Lung (tissue), 12 donors: ENCODE measurements around the gene VLDLR. TPM values are rescaled to one million over a fixed set of nuclear protein-coding genes. Genes with fewer than 3 reads are reported as not detected.
A peak's percentile ranks its signal among the peaks of the same experiment; 100 is the strongest.

ENCODE experiments used
- ATAC-seq: fragments of 200-7000 bp; cut with Tn5 transposase; one replicate; pipeline ENCODE4 v1.9.1; 2020; ENCODE audit warnings: moderate number of reproducible peaks; ENCODE audit not compliant: insufficient read depth, low FRiP score
- DNase-seq, 3 donors: peaks; one replicate each; pipeline ENCODE4 v3.0.0-alpha.2; 2013 to 2017
- H3K27ac ChIP-seq, 2 donors: one replicate each; pipeline ENCODE4 v1.5.1; 2013; ENCODE audit warnings: mild to moderate bottlenecking in 2 of 2, moderate library complexity in 2 of 2, control low read depth in 1 of 2, inconsistent platforms in 1 of 2, low read depth in 1 of 2, low read length in 1 of 2
- H3K27me3 ChIP-seq, 3 donors: one replicate each; pipeline ENCODE4 v1.5.1; 2013; ENCODE audit warnings: low read length in 2 of 3; ENCODE audit not compliant: control insufficient read depth in 3 of 3, insufficient read depth in 3 of 3
- H3K36me3 ChIP-seq, 4 donors: one replicate each; pipeline ENCODE4 v1.5.1; 2013; ENCODE audit warnings: low read length in 4 of 4, mild to moderate bottlenecking in 1 of 4, moderate library complexity in 1 of 4; ENCODE audit not compliant: control insufficient read depth in 4 of 4, insufficient read depth in 4 of 4
- H3K4me1 ChIP-seq, 5 donors: one replicate each; pipeline ENCODE4 v1.5.1; 2013; ENCODE audit warnings: low read length in 5 of 5, mild to moderate bottlenecking in 2 of 5, moderate library complexity in 1 of 5; ENCODE audit not compliant: control insufficient read depth in 5 of 5, insufficient read depth in 5 of 5
- H3K4me3 ChIP-seq: one replicate; pipeline ENCODE4 v1.5.1; 2013; ENCODE audit warnings: mild to moderate bottlenecking, control low read depth, moderate library complexity
- H3K9ac ChIP-seq, 2 donors: one replicate each; pipeline ENCODE4 v1.5.1; 2013; ENCODE audit warnings: low read length in 2 of 2, control low read depth in 1 of 2; ENCODE audit not compliant: insufficient read depth in 1 of 2
- H3K9me3 ChIP-seq, 4 donors: one replicate each; pipeline ENCODE4 v1.5.1; 2013; ENCODE audit warnings: low read length in 3 of 4, mild to moderate bottlenecking in 1 of 4, moderate library complexity in 1 of 4; ENCODE audit not compliant: control insufficient read depth in 4 of 4, insufficient read depth in 3 of 4
- WGBS, 2 donors: extraction: QIAGEN DNeasy Blood & Tissue Kit; methylation state at CpG; one replicate each; pipeline ENCODE4 v1.1.7; 2013; 5-methylcytosine and 5-hydroxymethylcytosine counted together
- polyA plus RNA-seq, 2 donors: library from polyadenylated mRNA; stranded (reverse); fragments of 200-250 nt; gene quantifications; one replicate each; pipeline ENCODE4 v1.2.1, GENCODE V29; 2013
- total RNA-seq, 2 donors: library from RNA; depleted of rRNA in 1 of 2; stranded (reverse); fragments of >200 nt in 1 of 2; gene quantifications; one replicate each; pipeline ENCODE4 v1.2.1, GENCODE V29; 2014 to 2021
- TF ChIP-seq, protein P1 (sequence below): IDR thresholded peaks from 2 replicates; pipeline ENCODE4 v1.5.1; 2012; ENCODE audit warnings: mild to moderate bottlenecking; ENCODE audit errors: control extremely low read depth, extremely low read depth
- donor health status: control.
- donor health status: control.
- donor health status: Bipolar disorder and iron deficiency.
- donor health status: healthy.
- donor health status: DM: yes; HTN: yes; CAD: no.

The VLDLR gene
- total and polyA plus RNA-seq, 4 donors: 5.7 to 32.3 (median 14.6) TPM

DNA sequence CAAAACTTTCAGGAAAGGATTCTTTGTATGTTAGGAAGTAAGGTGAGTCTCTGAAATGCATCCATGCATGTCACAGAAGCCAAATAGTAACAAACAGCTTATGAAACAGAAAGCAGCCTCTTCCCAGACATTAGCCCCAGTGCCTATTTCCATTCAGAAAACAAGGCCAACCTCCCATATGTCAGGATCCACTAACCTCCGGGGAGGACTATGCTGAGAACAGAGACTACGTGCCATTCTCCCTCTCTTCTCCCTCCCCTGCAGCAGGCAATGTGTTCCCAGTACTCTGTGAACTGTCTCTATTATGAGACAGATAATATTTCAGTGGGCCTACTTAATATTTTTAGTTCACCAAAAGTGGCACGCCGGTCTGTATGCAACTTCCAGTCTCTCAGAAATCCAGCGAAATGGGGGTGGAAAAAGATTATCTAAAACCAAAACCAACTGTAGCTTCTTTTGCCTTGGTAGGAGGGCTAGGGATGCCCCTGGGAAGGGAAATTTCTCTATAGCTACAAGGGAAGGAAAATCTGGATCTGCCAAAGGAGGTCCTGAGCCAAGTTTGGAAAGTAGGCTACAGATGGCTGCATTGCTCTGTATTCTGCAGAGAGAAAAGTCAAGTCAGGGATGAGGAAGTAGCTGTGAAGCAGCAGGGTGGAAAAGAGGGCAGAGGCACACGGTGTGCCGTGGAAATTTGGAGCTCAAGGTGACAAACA is 42.0 kb downstream of the VLDLR start:
- Histone ChIP-seq H3K9me3 (peaks cover 0 to 3% (median 0%) of the 10 kb centered on the region in 4 donors), H3K27me3 (no peaks in the 10 kb centered on the region), H3K9ac (no peak overlapping the region), H3K4me3 (no peak overlapping the region), H3K36me3 (no peaks in the 10 kb centered on the region), H3K27ac (peak overlapping the region; percentile 7 to 35), H3K4me1 (peaks cover 0 to 8% (median 0%) of the 10 kb centered on the region in 5 donors)
- no peak for ATAC-seq
- WGBS, 2 donors: 70 to 72% methylated on average over 7 of the region's 7 CpGs
- TF ChIP-seq, protein P1, sequence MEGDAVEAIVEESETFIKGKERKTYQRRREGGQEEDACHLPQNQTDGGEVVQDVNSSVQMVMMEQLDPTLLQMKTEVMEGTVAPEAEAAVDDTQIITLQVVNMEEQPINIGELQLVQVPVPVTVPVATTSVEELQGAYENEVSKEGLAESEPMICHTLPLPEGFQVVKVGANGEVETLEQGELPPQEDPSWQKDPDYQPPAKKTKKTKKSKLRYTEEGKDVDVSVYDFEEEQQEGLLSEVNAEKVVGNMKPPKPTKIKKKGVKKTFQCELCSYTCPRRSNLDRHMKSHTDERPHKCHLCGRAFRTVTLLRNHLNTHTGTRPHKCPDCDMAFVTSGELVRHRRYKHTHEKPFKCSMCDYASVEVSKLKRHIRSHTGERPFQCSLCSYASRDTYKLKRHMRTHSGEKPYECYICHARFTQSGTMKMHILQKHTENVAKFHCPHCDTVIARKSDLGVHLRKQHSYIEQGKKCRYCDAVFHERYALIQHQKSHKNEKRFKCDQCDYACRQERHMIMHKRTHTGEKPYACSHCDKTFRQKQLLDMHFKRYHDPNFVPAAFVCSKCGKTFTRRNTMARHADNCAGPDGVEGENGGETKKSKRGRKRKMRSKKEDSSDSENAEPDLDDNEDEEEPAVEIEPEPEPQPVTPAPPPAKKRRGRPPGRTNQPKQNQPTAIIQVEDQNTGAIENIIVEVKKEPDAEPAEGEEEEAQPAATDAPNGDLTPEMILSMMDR: no peak
- DNase-seq: peak in 1 of 3 donors; percentile 46

DNA sequence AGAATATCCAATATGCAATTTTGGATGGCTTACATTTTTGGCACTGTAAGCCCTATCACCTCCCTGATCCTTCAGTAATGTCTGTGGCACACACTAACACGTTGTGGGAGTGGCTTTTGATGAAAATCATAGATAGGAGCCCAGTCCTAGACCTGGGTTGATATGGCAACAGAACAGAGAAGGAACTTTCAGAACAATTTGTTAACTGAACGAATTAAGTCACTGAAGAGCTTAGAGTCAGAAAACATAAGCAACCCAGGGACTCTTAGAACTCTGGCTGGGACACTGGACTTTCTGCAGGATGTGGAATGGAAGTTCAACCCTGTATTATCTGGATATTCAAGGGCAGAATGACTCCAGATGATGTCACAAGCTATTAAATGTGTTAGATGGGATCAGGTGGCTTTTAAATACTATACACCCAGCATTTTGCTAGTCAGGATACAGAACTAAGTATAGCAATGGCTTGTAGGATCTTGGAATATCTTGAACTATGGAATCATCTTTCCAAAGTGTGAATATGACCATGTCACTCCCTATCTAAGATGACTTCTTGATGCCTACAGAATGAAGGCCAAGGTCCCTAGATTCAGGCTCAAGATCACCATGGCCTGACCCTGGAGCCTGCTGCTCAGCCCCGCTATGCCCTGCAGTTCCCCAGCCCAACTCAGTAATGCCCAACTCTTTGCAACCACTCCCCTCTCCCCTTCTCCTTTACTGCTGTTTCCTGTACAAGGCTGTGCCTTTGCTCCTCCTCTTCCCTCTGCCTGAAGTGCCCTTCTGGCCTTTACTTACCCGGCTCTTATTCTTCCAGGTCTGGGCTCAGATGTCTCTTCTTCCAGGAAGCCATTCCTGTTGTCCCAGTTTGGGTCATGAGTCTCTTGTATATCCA is 42.8 kb downstream of the VLDLR start:
- TF ChIP-seq, protein P1: no peak
- no peak overlapping the region for H3K4me3 ChIP-seq
- 61 to 63% methylated on average over 4 of the region's 4 CpGs for WGBS, 2 donors
- H3K4me1 ChIP-seq: peaks cover 0 to 8% (median 0%) of the 10 kb centered on the region in 5 donors
- no peaks in the 10 kb centered on the region for H3K36me3 ChIP-seq
- peak overlapping the region in 1 of 2 donors; percentile 7 for H3K27ac ChIP-seq
- no peaks in the 10 kb centered on the region for H3K27me3 ChIP-seq
- ATAC-seq: no peak
- peaks cover 0 to 3% (median 0%) of the 10 kb centered on the region in 4 donors for H3K9me3 ChIP-seq
- H3K9ac ChIP-seq: no peak overlapping the region
- no peak for DNase-seq

DNA sequence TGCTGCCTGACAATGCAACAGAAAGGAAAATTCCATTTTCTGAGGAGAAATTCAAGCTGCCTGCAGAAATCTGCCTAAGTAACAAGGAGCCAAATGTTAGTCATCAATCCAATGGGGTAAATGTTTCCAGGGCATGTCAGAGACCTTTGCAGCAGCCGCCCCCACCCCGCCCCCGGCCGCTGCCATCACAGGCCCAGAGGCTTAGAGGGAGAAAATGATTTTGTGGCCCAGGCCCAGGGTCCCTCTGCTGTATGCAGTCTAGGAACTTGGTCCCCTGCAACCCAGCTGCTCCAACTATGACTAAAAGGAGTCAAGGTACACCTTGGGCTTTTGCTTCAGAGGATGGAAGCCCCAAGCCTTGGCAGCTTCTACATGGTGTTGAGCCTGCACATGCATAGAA is 45.0 kb downstream of the VLDLR start:
- TF ChIP-seq, protein P1: no peak
- no peak overlapping the region for H3K4me3 ChIP-seq
- no peak overlapping the region for H3K27ac ChIP-seq
- H3K4me1 ChIP-seq: peaks cover 0 to 8% (median 0%) of the 10 kb centered on the region in 5 donors
- ATAC-seq (no peak), DNase-seq (no peak)
- H3K36me3 ChIP-seq: no peaks in the 10 kb centered on the region
- H3K9me3 ChIP-seq: peaks cover 0 to 3% (median 0%) of the 10 kb centered on the region in 4 donors
- 96 to 99% methylated on average over 4 of the region's 4 CpGs for WGBS, 2 donors
- no peak overlapping the region for H3K9ac ChIP-seq
- no peaks in the 10 kb centered on the region for H3K27me3 ChIP-seq
